Fibroblast of lung (primary cell): Measurements from ENCODE around the gene CCDC144A.

Experiments used
- CTCF ChIP-seq, 2 donors: IDR thresholded peaks in 1 of 2; conservative IDR thresholded peaks in 1 of 2; 1 replicate in 1 of 2; 2 replicates in 1 of 2; pipeline ENCODE4 v1.5.1; 2011 to 2012; ENCODE audit warnings: low read length in 2 of 2, control low read depth in 1 of 2, inconsistent platforms in 1 of 2, low read depth in 1 of 2, mild to moderate bottlenecking in 1 of 2
- EZH2 ChIP-seq: IDR thresholded peaks from 2 replicates; pipeline ENCODE4 v1.5.1; 2012; ENCODE audit warnings: low read length, control low read depth, mild to moderate bottlenecking; ENCODE audit errors: missing control alignments

GRCh38 chr17:16649585-16649984 lies 40.5 kb upstream of the CCDC144A start:
- TF ChIP-seq CTCF (conservative IDR thresholded peaks at IDR 0.05 in 1 of 2, IDR thresholded peaks at IDR 0.05 in 1 of 2; ENCODE audit: low read depth in 1 of 2, low read length in 2 of 2), result no peak
- TF ChIP-seq EZH2, result no peak
